Astrocyte of the cerebellum (primary cell): Measurements from ENCODE around the gene OVCH1.

ENCODE experiments used
- DNase-seq: peaks from one replicate; pipeline ENCODE4 v3.0.0-alpha.2; 2011; ENCODE audit warnings: low read depth
- H3K4me3 ChIP-seq: 2 replicates; pipeline ENCODE4 v1.5.1; 2011; ENCODE audit warnings: mild to moderate bottlenecking, low read depth, low read length, moderate library complexity
- CTCF ChIP-seq: IDR thresholded peaks from 2 replicates; pipeline ENCODE4 v1.5.1; 2012; ENCODE audit warnings: low read length, low read depth, moderate library complexity, mild to moderate bottlenecking; ENCODE audit errors: missing control alignments
- in situ Hi-C: cut with HindIII; loops from 2 replicates; pipeline ENCODE4 v1.10.0; 2017; ENCODE audit warnings: low sequenced_read_pairs

Gene OVCH1

GRCh38 chr12:29455087-29455486 is 42.4 kb downstream of the OVCH1 start:
- no peak overlapping the region for H3K4me3 ChIP-seq
- no peak for TF ChIP-seq CTCF
- in situ Hi-C loops = no loop called here
- DNase-seq = no peak

DNA sequence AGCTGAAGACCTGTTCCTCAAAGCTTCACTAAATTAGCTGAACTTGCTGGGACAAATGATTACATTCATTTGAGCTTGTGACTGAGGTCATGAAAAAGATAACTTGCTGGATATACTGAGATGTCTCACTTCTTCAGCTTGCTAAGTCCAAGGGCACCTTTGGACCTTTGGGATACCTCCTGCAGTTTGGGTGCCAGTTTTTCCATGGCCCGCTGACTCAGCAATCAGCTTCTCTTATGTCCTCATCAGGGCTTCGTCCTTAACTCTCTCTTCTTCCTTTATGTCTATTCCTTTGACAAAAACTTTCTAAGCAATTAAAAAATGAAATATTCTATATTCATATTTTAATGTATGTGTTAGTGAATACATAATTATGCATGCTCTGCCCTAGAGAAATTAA is 45.6 kb downstream of the OVCH1 start:
- TF ChIP-seq CTCF = no peak
- H3K4me3 ChIP-seq = no peak overlapping the region
- in situ Hi-C loops = no loop called here
- DNase-seq = no peak

GRCh38 chr12:29448157-29448556 is 49.3 kb downstream of the OVCH1 start:
- in situ Hi-C loops = no loop called here
- TF ChIP-seq CTCF = no peak
- no peak for DNase-seq
- no peak overlapping the region for H3K4me3 ChIP-seq

- in situ Hi-C loops = no loop called here
- TF ChIP-seq CTCF = no peak
- no peak overlapping the region for H3K4me3 ChIP-seq
- no peak for DNase-seq
These were observed 50.1 kb downstream of the OVCH1 start for GRCh38 chr12:29447285-29447975.

DNA sequence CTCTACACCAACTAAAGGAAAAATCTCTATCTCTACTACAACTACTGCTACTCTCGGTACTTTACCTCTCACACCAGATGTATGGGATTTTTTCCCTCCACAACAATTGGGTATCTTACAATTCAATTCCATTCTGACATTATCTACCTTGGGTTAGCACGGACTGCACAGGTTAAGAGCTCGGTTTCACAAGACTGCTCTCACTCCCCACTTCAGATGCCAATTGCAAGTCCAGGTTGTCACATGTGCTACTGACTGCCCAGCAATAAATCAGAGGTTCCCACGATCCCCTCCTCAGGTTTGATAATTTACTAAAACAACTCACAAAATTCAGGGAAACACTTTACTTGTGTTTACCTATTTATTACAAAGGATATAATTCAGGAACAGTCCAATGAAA is 58.0 kb downstream of the OVCH1 start:
- no peak for TF ChIP-seq CTCF
- no peak overlapping the region for H3K4me3 ChIP-seq
- in situ Hi-C loops = no loop called here
- DNase-seq = no peak

DNA sequence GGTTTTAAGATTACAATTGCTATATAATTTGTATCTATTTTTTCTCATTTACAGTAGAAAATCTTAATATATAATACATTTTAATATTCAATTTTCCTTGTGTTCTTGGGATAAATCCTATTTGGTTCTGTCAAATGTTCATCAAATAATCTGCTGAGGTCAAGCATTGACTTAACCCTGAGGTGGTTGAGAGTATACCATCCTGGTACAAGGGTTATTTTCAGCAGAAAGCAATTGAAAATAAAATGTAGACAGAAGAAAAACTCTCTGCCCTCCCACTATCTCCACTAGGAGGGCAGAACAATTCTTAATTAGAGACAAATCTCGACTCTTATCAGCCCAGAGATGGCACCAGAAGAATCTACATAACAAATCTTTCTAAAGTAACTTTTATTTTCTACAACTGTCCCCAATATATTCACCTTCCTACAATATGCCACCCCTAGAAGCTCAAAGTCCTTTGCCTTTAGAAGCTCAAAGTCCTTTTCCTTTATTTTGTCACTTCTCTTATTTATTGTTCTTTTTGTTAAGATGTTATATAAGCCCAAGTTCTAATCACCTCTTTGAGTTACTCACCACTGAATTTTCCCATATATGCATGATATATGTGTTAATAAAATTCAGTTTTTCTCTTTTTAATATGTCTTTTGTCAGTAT is 58.6 kb downstream of the OVCH1 start:
- in situ Hi-C loops = no loop called here
- no peak for TF ChIP-seq CTCF
- DNase-seq = no peak
- no peak overlapping the region for H3K4me3 ChIP-seq
